ENCODE results near the gene ALKBH3. TPM values are rescaled to one million over a fixed set of nuclear protein-coding genes. Genes with fewer than 3 reads are reported as not detected.

ALKBH3 gene
- total RNA-seq, 1 donor from 2014 or later: 22.0 TPM

DNA sequence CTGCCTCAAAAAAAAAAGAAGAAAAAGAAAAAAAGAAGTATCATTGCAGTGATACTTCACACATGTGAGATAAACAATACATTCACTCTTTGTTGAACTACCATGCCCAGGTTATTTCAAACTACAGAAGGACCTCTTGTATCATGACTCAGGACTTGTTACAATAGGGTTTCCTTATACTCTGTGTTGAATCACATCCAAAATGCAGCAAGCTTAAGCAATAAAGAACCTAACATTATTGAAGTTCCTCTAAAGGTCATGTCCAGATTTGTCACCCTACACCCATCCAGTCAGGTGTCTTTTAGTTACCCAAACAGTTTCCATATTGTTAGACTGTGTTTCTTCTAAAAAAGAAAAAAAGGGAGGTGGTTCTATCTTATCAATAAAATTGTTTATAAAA is 26.9 kb upstream of the ALKBH3 start:
- TF ChIP-seq, protein P1, sequence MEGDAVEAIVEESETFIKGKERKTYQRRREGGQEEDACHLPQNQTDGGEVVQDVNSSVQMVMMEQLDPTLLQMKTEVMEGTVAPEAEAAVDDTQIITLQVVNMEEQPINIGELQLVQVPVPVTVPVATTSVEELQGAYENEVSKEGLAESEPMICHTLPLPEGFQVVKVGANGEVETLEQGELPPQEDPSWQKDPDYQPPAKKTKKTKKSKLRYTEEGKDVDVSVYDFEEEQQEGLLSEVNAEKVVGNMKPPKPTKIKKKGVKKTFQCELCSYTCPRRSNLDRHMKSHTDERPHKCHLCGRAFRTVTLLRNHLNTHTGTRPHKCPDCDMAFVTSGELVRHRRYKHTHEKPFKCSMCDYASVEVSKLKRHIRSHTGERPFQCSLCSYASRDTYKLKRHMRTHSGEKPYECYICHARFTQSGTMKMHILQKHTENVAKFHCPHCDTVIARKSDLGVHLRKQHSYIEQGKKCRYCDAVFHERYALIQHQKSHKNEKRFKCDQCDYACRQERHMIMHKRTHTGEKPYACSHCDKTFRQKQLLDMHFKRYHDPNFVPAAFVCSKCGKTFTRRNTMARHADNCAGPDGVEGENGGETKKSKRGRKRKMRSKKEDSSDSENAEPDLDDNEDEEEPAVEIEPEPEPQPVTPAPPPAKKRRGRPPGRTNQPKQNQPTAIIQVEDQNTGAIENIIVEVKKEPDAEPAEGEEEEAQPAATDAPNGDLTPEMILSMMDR (IDR thresholded peaks at IDR 0.05; ENCODE audit: unreplicated experiment): no peak
- no peak overlapping the region for H3K27ac Mint-ChIP-seq
- no peaks in the 10 kb centered on the region for H3K4me1 Mint-ChIP-seq (ENCODE audit: low read depth)
- no peaks in the 10 kb centered on the region for H3K9me3 Mint-ChIP-seq (ENCODE audit: low read depth)
- DNase-seq (ENCODE audit: low spot score, unreplicated experiment): no peak
- H3K36me3 Mint-ChIP-seq (ENCODE audit: insufficient read depth): peaks cover 6% of the 10 kb centered on the region
- no peak overlapping the region for H3K4me3 Mint-ChIP-seq (ENCODE audit: low read depth)
- no peaks in the 10 kb centered on the region for H3K27me3 Mint-ChIP-seq

DNA sequence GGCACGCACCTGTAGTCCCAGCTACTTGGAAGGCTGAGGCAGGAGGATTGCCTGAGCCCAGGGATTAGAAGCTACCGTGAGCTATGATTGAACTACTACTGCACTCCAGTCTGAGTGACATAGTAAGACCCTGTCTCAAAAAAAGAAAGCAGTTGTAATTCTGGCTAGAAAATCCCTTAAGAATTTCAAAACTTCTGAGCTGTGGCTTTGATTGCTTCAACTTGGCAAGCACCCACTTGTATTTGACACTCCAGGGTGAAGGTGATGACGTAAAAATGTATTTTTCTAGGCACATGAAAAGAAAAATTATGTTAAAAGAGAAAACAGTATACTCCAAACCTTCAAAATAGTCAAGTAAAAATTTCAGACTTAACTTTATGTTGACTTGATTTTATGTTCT is 23.6 kb upstream of the ALKBH3 start:
- DNase-seq (ENCODE audit: low spot score, unreplicated experiment): no peak
- Mint-ChIP-seq H3K36me3 (ENCODE audit: insufficient read depth) (peaks cover 14% of the 10 kb centered on the region), H3K27ac (no peak overlapping the region), H3K4me1 (ENCODE audit: low read depth) (no peaks in the 10 kb centered on the region), H3K9me3 (ENCODE audit: low read depth) (peaks cover 11% of the 10 kb centered on the region), H3K4me3 (ENCODE audit: low read depth) (no peak overlapping the region), H3K27me3 (no peaks in the 10 kb centered on the region)
- TF ChIP-seq, protein P1 (IDR thresholded peaks at IDR 0.05; ENCODE audit: unreplicated experiment): no peak

DNA sequence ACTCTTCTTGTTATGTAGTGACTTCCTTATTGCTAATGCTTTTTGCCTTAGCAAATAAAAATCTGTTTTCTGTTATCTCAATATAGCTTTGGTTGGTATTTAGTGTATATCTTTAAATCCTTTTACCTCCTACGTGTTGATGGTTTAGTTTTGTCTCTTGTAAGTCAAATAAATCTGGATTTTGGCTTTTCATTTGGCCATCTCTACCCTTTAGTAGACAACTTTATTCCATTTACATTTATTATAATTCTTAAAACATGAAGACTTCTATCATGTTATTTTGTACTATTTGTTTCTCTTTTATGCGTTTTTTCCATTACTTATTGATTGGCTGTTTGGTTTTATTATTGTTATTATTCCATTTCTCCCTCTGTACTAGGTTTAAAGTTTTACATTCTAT is 19.5 kb upstream of the ALKBH3 start:
- H3K9me3 Mint-ChIP-seq (ENCODE audit: low read depth): peaks cover 11% of the 10 kb centered on the region
- no peak for DNase-seq (ENCODE audit: low spot score, unreplicated experiment)
- TF ChIP-seq, protein P1 (IDR thresholded peaks at IDR 0.05; ENCODE audit: unreplicated experiment): no peak
- H3K4me1 Mint-ChIP-seq (ENCODE audit: low read depth): no peaks in the 10 kb centered on the region
- H3K27me3 Mint-ChIP-seq: peaks cover 6% of the 10 kb centered on the region
- H3K27ac Mint-ChIP-seq: no peak overlapping the region
- H3K4me3 Mint-ChIP-seq (ENCODE audit: low read depth): no peak overlapping the region
- H3K36me3 Mint-ChIP-seq (ENCODE audit: insufficient read depth): peaks cover 10% of the 10 kb centered on the region

DNA sequence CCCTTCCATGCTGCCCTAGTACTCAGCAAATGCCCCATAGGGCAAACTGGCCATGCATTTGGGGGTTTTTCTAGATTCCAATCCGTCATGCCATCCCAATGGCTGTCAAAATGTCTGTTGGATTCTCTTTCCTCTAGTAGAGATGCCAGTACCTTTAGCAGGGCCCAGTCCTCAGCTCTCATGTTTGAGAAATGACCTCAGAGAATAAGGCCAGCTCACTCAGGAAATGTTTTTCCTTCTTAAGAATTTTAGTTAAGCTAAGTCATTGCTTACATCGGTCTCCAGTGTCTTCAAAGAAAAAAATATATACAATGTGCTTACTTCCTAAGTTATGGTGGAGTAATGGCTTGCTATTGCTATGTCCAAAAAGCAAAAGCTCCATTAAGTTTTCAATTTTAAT is 14.1 kb upstream of the ALKBH3 start:
- TF ChIP-seq, protein P1 (IDR thresholded peaks at IDR 0.05; ENCODE audit: unreplicated experiment): no peak
- no peaks in the 10 kb centered on the region for H3K36me3 Mint-ChIP-seq (ENCODE audit: insufficient read depth)
- no peak overlapping the region for H3K27ac Mint-ChIP-seq

DNA sequence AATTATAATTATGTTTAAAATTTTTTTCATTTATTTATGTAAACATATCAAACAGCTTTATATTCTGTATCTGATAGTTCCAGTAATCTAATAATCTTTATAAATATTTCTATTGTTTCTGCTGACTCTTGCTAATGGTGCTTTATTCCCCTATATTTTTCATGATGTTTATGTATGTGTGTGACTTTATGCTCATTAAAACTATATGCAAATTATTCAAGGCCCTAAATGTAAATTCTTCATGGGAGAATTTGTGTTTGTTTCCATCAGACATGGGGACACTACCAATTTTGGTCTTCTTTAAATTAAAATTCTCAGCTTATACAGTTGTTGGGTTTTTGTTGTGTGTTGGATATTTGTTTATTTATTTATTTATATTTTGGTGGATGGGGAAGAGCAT is 13.7 kb upstream of the ALKBH3 start:
- H3K9me3 Mint-ChIP-seq (ENCODE audit: low read depth): no peaks in the 10 kb centered on the region
- H3K4me1 Mint-ChIP-seq (ENCODE audit: low read depth): no peaks in the 10 kb centered on the region
- no peak overlapping the region for H3K27ac Mint-ChIP-seq
- peaks cover 42% of the 10 kb centered on the region for H3K27me3 Mint-ChIP-seq
- DNase-seq (ENCODE audit: low spot score, unreplicated experiment): no peak
- no peaks in the 10 kb centered on the region for H3K36me3 Mint-ChIP-seq (ENCODE audit: insufficient read depth)
- no peak overlapping the region for H3K4me3 Mint-ChIP-seq (ENCODE audit: low read depth)
- TF ChIP-seq, protein P1 (IDR thresholded peaks at IDR 0.05; ENCODE audit: unreplicated experiment): no peak

More for the DNA sequence above, 14.1 kb upstream of the ALKBH3 start:
- Mint-ChIP-seq H3K27me3 (peaks cover 39% of the 10 kb centered on the region), H3K4me1 (ENCODE audit: low read depth) (no peaks in the 10 kb centered on the region), H3K4me3 (ENCODE audit: low read depth) (no peak overlapping the region), H3K9me3 (ENCODE audit: low read depth) (no peaks in the 10 kb centered on the region)
- no peak for DNase-seq (ENCODE audit: low spot score, unreplicated experiment)
